HepG2 (cell line): ENCODE results near the gene CCDC86. TPM values are rescaled to one million over a fixed set of nuclear protein-coding genes. Genes with fewer than 3 reads are reported as not detected.

Source experiments
- ATAC-seq: fragments of 200-7000 bp; cut with Tn5 transposase; 3 replicates; pipeline ENCODE4 v1.9.1; 2020; ENCODE audit warnings: mild to moderate bottlenecking, moderate library complexity
- BruUV-seq: library from RNA; stranded (reverse); fragments of 400-500 nt; replicated peaks from 2 replicates; lab custom pipeline; 2021; lab: Mats Ljungman, UMichigan
- CTCF ChIA-PET: fragments of 300-600 bp; formaldehyde crosslinking; extraction: SDS; loops from one replicate; lab custom pipeline; 2021; ENCODE audit warnings: low total read pairs, inconsistent platforms, low intra/inter-chr PET ratio; lab: Yijun Ruan, JAX
- POLR2A ChIA-PET: fragments of 350-600 bp; sonication (Branson Sonifier 250); formaldehyde crosslinking; loops from one replicate; lab custom pipeline; 2020; ENCODE audit warnings: antibody characterized with exemption, inconsistent platforms; lab: Yijun Ruan, JAX
- DNase-seq: peaks from one replicate; pipeline ENCODE4 v3.0.0-alpha.2; 2015; ENCODE audit warnings: low spot score
- FAIRE-seq: peaks from 3 replicates; lab custom pipeline; 2011; peaks lifted over from hg19 to GRCh38; lab: Jason Lieb, UNC
- H2AFZ ChIP-seq: one replicate; pipeline ENCODE4 v1.6.1; 2011; ENCODE audit warnings: low read length, inconsistent platforms
- H3K27ac ChIP-seq: fragments of 300-600 bp; 3 replicates; pipeline ENCODE4 v1.8.0; 2011; ENCODE audit warnings: mixed run types, mild to moderate bottlenecking, mixed read lengths, low read length, inconsistent platforms; ENCODE audit not compliant: insufficient read depth; ENCODE audit errors: extremely low read length
- H3K27me3 ChIP-seq, 2 experiments: fragments of 200-600 bp in 1 of 2; 2 replicates in 1 of 2; 3 replicates in 1 of 2; pipeline versions ENCODE4 v1.6.0 to v1.8.0; 2011; ENCODE audit warnings: low read length in 2 of 2, mild to moderate bottlenecking in 2 of 2, moderate library complexity in 2 of 2, inconsistent platforms in 1 of 2; ENCODE audit not compliant: insufficient read depth in 2 of 2, control insufficient read depth in 1 of 2
- H3K36me3 ChIP-seq, 2 experiments: fragments of 200-600 bp in 1 of 2; replicated peaks in 1 of 2; 2 replicates in 1 of 2; 3 replicates in 1 of 2; pipeline versions ENCODE4 v1.5.1 to v1.8.0; 2011; ENCODE audit warnings: low read length in 2 of 2, inconsistent platforms in 1 of 2; ENCODE audit not compliant: insufficient read depth in 2 of 2, control insufficient read depth in 1 of 2
- H3K4me1 ChIP-seq: 2 replicates; pipeline ENCODE4 v1.5.1; 2012; ENCODE audit warnings: low read length, inconsistent platforms; ENCODE audit not compliant: insufficient read depth
- H3K4me2 ChIP-seq: 2 replicates; pipeline ENCODE4 v1.6.0; 2011; ENCODE audit warnings: low read depth, low read length, inconsistent platforms
- H3K4me3 ChIP-seq, 3 experiments: fragments of 200-600 bp in 1 of 3; sonication (generic), shearing (Covaris generic) in 1 of 3; replicated peaks in 1 of 3; 2 replicates each; pipeline ENCODE4 v1.5.1; 2011 to 2016; ENCODE audit warnings: low read length in 3 of 3, inconsistent platforms in 2 of 3, low read depth in 2 of 3, mild to moderate bottlenecking in 2 of 3, control low read depth in 1 of 3, mixed read lengths in 1 of 3; ENCODE audit not compliant: insufficient read depth in 1 of 3
- H3K79me2 ChIP-seq: one replicate; pipeline ENCODE4 v1.6.1; 2011; ENCODE audit warnings: low read length, inconsistent platforms; ENCODE audit not compliant: insufficient read depth
- H3K9ac ChIP-seq: 2 replicates; pipeline ENCODE4 v1.6.0; 2011; ENCODE audit warnings: mild to moderate bottlenecking, low read depth, low read length, inconsistent platforms; ENCODE audit not compliant: insufficient read depth
- H3K9me3 ChIP-seq: 2 replicates; pipeline ENCODE4 v1.5.1; 2012; ENCODE audit warnings: mild to moderate bottlenecking, low read length
- H4K20me1 ChIP-seq: 2 replicates; pipeline ENCODE4 v1.6.0; 2011; ENCODE audit warnings: inconsistent platforms, mild to moderate bottlenecking, low read length, moderate library complexity; ENCODE audit not compliant: insufficient read depth
- ZNF12 ChIP-seq: sonication (generic); formaldehyde crosslinking; IDR thresholded peaks from 2 replicates; pipeline ENCODE4 v1.5.0; 2020; ENCODE audit warnings: missing genetic modification reagents
- ZNF510 ChIP-seq: sonication (generic); formaldehyde crosslinking; IDR thresholded peaks from 2 replicates; pipeline ENCODE4 v1.4.0; 2020; ENCODE audit warnings: low read depth, mild to moderate bottlenecking, missing genetic modification reagents
- ZNF790 ChIP-seq: sonication (generic); formaldehyde crosslinking; IDR thresholded peaks from 2 replicates; pipeline ENCODE4 v1.8.0; 2022; ENCODE audit warnings: missing genetic modification reagents, mild to moderate bottlenecking, borderline replicate concordance
- WGBS: methylation state at CpG from one replicate; pipeline ENCODE4 v1.1.6; 2017; ENCODE audit warnings: low lambda C conversion rate; 5-methylcytosine and 5-hydroxymethylcytosine counted together
- in situ Hi-C: cut with HindIII; loops from 2 replicates; pipeline ENCODE4 v1.10.0; 2017; ENCODE audit warnings: low pct_unique_long_range_greater_than_20kb; ENCODE audit not compliant: extremely low pct_ligation_motif_present
- intact Hi-C: fragments of 100-400 bp; cut with micrococcal nuclease; formaldehyde crosslinking; loops from one replicate; pipeline ENCODE4 v1.10.0; 2022; ENCODE audit not compliant: unreplicated experiment
- polyA plus RNA-seq, 8 experiments: library from polyadenylated mRNA; depleted of rRNA in 3 of 8; stranded (reverse) in 7 of 8; unstranded in 1 of 8; fragments of >200 nt; fragmentation: Illumina TruSeq in 4 of 8; extraction: Trizol in 4 of 8; gene quantifications; 2 replicates each; pipeline versions ENCODE4 v1.2.1 to v1.2.3, GENCODE V29; 2011 to 2016; ENCODE audit warnings: low read depth in 4 of 8, missing spikeins in 1 of 8, mixed read lengths in 1 of 8; ENCODE audit not compliant: insufficient read depth in 1 of 8
- total RNA-seq, 5 experiments: library from RNA; depleted of rRNA; stranded (reverse); fragments of >200 nt; fragmentation: Illumina TruSeq; extraction: Trizol; gene quantifications; 2 replicates each; pipeline ENCODE4 v1.2.3, GENCODE V29; 2016; ENCODE audit warnings: low read depth in 1 of 5

The CCDC86 gene
- total and polyA plus RNA-seq, 2 of the 13 experiments (the other 11 are each of a cell fraction or from before 2014, with no cell fraction given): 33.8 to 37.6 TPM

- in situ Hi-C loops (no loop called here), intact Hi-C loops (no loop called here)
- ChIA-PET POLR2A (no interaction called here), CTCF (no interaction called here)
- H3K4me3 ChIP-seq: no peak overlapping the region
- TF ChIP-seq ZNF12 (CRISPR knock-in tag) (peak; percentile 55; the same call in 1 of the 2 replicates), ZNF510 (no peak)
- no peak overlapping the region for H3K4me2 ChIP-seq
- BruUV-seq: no TSS peak
- H3K9ac ChIP-seq: no peak overlapping the region
- H3K27me3 ChIP-seq: peaks cover 0 to 14% of the 10 kb centered on the region in 2 experiments; a peak in 2 of 5 replicates
- no peak for DNase-seq
- no peak overlapping the region for H2AFZ ChIP-seq
- no peak overlapping the region for H3K27ac ChIP-seq
- H3K9me3 ChIP-seq: no peaks in the 10 kb centered on the region
- H3K79me2 ChIP-seq: no peaks in the 10 kb centered on the region
- 49% methylated on average over 16 of the region's 16 CpGs for WGBS
- no peak for FAIRE-seq
- H4K20me1 ChIP-seq: no peaks in the 10 kb centered on the region
- H3K4me1 ChIP-seq: peaks cover 30% of the 10 kb centered on the region
- no peaks in the 10 kb centered on the region for H3K36me3 ChIP-seq
- ATAC-seq: no peak
Measured at GRCh38 chr11:60863550-60864521, 21.9 kb downstream of the CCDC86 start.

DNA sequence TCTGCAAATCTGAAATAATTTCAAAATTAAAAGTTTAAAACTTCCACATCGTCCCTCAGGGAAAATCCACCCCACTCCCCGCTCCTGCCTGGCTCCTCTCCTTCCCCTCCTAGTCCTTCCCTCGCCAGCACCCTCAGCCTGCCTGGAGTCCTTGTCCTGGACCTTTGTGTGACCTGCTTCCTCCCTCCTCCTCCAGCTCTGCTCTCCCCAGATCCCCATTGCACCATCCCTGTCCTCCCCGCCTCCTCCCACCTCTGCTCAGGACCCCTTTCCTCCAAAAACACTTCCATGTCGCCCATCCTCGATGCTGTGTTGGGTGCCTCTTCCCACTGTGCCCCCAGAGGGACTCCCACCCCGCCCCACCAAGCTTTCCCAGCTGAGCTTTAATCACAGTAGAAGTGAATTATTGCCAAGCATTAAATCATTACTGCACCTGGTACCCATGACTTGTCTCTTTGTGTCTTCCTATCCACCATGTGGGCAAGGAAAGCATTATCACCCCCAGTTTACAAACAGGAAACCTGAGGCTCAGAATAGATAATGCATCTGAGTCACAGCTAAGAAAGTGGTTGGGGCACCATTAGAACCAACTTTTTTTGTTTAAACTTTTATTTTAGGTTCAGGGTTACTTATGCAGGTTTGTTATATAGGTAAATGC, 23.1 kb downstream of the CCDC86 start:
- FAIRE-seq (no peak), DNase-seq (no peak), ATAC-seq (no peak)
- Histone ChIP-seq H3K9ac (no peak overlapping the region), H3K4me3 (no peak overlapping the region), H2AFZ (no peak overlapping the region), H3K27me3 (peaks cover 0 to 14% of the 10 kb centered on the region in 2 experiments; a peak in 2 of 5 replicates), H3K79me2 (no peaks in the 10 kb centered on the region), H3K9me3 (no peaks in the 10 kb centered on the region), H3K4me2 (no peak overlapping the region), H3K27ac (no peak overlapping the region), H4K20me1 (no peaks in the 10 kb centered on the region), H3K4me1 (peaks cover 21% of the 10 kb centered on the region), H3K36me3 (no peaks in the 10 kb centered on the region)
- ChIA-PET POLR2A (no interaction called here), CTCF (no interaction called here)
- BruUV-seq: no TSS peak
- no peak for TF ChIP-seq ZNF790 (CRISPR knock-in tag)
- 44% methylated on average over 7 of the region's 7 CpGs for WGBS
- intact Hi-C loops: no loop called here
- in situ Hi-C loops: no loop called here
